Fibroblast of skin of left biceps (primary cell): ENCODE results near the gene CACNA2D3.

Experiments used
- DNase-seq, 2 experiments: peaks; one replicate each; pipeline ENCODE4 v3.0.0-alpha.2; 2013; ENCODE audit warnings: low read depth in 2 of 2

The CACNA2D3 gene

DNA sequence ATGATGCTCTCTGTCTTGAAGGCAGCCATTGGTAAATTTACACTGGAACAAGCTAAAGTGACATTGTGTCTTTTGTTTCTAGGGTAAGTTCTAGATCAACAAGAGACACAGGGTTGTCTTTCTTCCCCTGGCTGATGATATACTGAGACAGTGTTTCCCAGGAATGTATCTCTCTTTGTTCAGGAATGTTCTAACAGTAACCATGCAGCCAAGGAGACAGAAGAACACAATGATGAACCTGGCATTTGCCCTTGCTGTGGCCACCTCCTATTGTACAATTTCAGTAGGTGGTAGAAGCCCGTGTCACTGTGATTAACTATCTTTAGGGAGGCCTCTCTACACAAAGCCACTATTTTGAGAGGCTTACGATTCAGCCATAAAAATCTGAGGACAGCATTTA, 674.8 kb downstream of the CACNA2D3 start:
- DNase-seq: no peak

DNA sequence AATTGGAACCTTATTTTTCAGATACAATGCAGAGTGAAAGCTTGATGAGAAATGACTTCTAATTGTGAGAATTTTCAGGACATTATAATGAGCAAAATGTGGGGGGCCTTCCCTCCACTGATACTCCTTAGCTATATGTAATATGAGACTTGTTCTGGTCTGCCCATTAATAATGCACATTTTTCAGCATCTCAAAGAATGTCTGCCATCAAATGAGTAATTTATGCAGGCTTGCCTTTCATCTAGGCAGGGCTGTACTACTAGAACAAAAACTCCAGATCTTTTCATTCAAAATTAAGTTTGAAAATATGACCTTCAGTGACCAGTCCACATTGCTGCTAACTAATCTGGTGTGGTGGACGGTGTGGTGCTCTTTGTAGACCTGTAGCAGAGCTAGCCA, 678.1 kb downstream of the CACNA2D3 start:
- DNase-seq: no peak

DNA sequence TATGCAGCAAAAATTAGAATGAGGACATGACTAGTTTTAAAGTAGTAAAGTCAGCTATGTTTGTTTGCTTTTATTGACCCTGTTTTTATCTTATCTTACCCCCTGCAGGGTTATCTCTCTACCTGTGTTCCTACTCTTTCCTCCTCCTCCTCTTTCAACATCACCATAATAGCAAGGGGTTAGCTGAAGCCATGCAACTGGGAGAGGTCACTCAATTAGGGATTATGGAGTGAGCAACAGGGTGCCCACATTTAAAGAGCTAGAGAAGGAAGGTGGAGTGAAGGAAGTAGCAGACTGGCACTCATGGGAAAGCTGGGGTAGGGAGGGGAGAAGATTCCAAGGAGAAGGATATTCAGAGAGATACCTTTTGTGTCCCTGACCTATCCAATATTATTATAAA, 679.6 kb downstream of the CACNA2D3 start:
- no peak for DNase-seq

DNA sequence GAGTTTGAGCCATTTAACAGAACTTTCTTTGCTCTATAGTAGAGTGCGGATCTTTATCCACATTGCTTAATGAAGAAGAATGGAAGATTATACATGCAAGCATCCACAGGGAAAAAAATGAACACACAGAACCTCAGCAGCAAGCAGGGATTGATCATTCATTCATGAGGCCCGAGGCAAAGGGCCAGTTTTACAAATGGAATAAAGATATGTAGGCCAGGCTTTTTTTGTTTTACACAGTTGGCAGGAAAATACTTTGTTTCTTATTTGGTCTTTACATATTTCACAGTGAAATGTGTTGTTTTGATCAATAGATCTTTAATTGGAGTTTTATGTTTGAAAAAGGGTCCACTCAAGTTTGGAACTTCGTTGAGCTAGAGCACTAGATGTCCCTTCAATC, 688.0 kb downstream of the CACNA2D3 start:
- DNase-seq: no peak

DNA sequence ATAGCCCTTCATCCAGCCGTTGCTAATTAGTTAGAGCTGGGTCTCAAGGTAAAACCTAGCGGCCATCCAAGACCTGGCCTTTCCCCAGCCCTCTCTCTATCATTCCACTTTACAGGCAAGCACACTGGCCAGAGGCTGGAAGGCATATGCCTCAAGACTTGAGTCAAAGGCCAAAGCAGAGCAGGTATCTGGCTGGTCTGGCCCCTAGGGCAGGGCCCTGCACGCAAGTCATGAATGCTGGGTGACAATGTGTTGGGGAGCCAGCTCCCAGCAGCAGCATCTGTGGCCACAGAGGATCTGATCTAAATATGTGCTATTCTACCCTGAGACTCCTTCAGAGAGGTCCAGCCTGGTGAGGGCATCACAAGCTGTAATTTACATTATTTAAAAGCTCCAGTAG, 691.9 kb downstream of the CACNA2D3 start:
- DNase-seq: no peak

DNA sequence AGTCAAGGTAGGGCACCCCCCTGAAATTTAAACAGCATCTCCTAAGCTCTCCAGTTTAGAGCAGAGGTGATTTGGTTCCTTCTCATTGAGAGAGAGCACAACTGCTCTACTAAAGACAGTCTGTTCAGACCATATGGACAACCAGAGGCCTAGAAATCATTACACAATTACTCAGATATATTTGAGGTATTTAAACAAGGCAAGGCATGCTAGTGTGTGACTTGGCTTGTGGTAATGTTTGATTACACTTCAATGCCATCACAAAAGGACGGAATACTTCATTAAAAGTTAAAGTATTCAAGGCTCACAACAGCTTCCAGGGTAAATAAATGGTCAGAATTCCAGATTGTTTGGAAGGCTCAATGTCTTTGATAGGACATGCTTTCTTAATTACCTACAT, 695.3 kb downstream of the CACNA2D3 start:
- DNase-seq: peak in 1 of 2 experiments; percentile 54

DNA sequence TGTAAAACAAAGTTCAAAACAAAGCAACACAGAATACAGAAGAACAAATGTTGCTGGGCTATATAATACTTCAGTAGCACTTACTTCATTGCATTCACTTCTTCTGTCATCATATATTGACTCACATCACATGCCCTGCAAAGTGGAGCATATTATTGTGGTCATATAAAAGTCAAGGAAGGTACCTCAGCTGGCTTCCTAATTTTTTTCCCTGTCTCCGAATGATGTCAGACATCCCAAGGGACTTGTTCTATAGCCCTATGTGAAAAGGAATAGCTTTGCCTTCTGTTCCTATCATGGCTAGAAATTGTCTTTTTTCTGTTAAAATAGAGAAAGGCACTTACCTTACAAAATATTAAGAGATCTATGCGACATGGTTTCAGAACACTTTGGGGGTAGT, 696.1 kb downstream of the CACNA2D3 start:
- DNase-seq: no peak

DNA sequence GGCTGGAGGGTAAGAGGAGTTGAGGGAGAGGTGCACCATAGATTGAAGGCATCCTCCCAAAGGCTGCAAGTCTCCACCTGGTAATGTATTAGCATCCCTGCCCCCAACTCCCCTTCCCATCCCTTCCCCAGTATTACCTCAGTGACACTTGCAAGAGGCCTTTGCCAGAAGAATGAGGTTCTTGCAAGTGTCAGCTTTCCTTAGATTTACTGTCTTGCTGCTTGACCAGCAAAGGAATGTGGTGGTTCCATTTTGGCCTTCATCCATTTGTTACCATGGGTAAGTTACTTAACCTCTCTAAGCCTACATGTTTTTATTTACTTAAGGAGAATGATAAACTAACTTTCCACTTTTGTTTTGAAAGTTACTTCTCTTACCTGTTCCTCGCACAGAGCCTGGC, 696.6 kb downstream of the CACNA2D3 start:
- DNase-seq: no peak

DNA sequence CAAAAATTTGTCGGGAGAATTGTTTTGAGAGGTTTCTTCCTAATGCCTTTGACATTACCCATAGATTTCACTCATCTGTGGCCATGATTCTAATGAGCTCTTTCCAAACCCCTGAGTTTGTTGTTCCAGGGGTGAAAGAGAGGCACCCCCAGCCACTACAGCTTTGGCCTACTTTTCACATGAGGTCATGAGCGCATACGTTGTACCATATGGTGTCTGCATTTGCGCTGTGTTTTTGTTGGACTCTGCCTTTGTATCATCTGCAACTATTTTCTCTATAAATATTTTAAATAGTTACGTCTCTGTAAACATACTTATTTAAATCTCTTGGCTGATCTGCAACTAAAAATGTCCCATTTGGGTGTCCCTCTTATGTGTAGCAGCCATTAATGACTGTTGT, 697.6 kb downstream of the CACNA2D3 start:
- peak; percentile 64 to 66 for DNase-seq

DNA sequence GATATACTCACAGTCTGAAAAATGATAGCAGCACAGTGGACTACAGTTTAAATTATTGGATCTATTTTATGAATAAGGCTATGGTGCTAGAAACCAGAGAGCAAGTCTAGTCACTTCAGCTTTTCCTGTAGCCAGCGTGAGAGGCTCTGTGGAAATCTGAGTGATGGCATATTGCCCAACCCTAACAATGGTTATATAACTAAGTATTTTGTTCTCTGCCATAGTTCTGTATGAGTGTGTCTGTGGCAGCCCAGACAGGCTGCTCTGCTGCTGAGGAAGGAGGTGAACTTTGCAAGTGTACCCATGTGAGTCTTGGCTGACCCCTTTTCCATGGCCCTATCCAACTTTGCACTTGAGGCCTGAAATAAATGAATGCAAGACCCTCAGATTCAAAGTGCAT, 699.9 kb downstream of the CACNA2D3 start:
- no peak for DNase-seq

DNA sequence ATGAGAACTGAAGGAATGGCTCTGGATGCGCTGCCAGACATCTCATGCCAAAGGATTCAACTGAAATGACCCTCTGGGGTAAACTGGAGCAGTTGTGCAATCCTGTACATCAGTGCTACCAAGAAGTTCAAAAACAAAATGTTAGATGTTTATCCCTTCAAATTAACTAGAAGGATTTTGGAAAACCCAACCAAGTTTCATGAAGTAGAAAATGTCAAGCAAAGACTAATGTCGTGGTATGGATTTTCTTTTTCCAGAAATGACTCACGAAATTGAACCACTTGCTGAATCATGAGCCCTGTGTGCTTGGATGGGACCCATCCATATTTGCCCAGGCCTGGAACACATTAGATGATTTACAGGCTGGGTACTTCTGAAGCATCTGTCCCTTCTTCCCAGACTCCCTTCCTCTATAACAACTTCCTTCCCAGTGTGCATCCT, 703.9 kb downstream of the CACNA2D3 start:
- no peak for DNase-seq

DNA sequence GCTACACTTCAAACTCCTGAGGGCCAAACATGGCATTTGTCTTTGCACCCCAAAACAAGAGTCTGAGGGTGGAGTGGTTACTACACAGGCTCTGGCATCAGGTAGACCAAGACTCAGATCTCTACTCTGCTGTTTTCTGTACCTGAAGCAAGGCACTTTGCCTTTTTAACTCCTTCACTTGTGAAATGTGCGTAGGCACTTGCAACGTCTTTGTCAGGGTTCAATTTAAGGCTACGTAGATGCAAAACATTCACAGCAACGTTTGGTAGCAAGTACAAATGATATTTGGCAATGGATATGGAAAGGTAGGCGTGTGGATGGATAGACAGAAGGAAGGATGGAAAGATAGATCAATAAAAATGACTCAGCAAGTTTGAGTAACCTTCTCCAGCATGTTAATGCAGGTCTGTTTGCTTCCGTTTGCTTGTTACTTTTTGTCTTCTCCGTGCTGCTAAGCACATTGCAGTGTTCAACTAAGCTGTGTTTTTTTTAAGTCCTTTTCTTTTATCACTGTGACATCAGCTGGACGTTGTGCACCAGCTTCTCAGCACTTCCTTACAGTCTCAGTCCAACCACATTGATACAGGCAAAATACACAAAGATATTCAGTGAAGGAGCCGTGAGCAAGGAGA, 704.8 kb downstream of the CACNA2D3 start:
- no peak for DNase-seq

DNA sequence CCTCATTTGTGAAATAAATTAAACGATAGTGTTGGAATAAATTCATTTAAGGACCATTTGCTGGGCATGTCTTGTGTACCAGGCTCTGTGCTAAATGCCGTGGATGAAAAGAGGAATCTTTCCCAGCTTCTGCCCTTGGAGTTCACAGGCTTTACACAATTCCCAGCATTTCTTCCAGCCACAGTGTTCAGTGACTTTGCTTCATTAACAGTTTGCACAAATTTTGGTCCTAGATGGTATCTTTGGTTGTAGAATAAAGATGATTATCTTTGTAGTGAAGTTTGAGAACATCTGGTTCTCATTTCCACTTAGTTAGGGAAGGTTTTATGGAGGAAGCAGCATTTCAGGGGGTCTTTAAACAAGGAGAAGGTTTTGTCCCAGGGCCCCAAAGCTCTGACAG, 705.4 kb downstream of the CACNA2D3 start:
- DNase-seq: no peak

DNA sequence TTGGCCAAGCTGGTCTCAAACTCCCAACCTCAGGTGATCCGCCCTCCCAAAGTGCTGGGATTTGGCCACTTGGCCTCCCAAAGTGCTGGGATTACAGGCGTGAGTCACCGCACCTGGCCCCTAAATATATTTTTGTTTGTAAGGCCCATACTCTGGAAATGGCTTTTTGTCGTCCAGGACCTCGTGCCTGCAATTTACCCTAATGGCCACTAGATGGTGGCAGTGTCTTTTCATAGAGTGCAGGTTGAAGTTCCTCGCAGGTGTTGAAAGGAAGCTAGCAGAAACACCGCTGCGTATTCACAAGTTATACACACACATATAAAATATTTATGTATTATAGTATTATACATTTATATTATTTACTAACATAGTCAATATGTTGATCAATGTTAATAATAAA, 708.3 kb downstream of the CACNA2D3 start:
- DNase-seq: no peak

DNA sequence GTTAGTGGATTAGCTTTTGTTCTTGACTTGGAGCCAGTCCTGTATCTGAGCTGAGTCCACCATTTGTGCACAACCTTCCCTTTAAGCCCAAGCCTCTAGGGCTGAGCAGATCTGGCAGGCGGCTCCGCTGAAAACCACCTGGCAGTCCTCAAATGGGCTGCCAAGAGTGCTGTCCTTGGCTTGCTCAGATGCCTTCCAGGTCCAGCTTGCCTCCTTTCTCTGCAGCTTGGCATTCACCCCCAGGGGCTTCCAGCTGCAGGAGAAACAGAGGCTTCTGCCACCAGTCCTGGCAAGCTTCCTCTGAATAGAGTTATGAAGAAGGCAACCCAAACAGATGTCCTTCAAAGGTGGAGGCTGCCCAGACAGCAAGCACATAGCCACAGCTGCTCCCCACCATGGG, 708.8 kb downstream of the CACNA2D3 start:
- no peak for DNase-seq

DNA sequence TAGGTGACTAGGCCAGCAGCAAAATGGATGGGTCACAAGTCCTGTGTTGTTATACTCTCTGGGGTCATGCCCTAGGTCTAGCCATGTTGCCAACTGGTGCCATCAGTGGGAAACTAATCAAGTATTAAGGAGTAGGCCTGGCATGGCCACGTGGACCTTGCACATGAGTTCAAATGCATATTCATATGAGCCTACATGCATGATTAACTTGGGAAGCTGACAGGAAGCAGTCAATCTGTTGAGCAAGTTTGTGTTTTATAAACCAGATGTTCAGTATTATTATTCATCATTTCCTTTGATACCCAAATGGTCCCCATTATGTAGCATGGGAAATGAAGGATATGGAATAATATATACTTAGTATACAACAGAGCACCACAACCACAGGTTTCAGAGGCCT, 710.5 kb downstream of the CACNA2D3 start:
- DNase-seq: no peak

DNA sequence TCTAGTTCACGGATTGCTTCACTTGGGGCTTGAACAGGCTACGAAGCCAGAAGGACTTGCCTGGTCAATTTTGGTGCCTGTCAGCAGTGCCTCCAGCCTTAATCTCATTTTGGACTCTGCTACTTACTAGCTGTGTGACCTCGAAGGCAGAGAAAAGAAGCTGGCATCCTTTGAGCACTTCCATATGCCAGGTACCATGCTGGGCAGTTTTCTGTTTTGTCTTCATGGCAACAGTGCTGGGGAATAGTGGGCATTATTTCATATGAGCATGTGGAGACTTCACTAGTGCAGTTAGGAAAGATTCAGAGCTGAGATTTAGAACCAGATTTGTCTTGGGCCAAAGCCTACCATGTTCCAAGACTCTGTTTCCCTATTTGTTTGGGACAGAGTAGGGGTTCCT, 713.3 kb downstream of the CACNA2D3 start:
- DNase-seq: no peak

DNA sequence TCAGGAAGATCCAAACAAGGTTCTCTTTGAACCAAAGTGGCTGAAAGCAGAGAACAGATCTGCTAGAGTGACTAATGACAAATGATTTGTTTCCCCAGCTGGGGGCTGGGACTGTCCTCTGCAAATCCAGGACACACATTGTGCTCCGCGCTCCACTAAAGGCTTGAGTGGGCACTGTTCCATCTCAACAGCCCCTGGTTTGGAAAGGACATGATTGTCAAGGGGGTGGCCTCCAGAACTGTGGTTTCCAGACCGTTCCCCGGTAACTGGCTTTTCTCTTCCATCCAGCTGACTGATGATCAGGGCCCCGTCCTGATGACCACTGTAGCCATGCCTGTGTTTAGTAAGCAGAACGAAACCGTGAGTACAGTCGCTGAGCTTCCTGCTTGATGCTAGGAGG, 714.5 kb downstream of the CACNA2D3 start:
- DNase-seq: no peak

DNA sequence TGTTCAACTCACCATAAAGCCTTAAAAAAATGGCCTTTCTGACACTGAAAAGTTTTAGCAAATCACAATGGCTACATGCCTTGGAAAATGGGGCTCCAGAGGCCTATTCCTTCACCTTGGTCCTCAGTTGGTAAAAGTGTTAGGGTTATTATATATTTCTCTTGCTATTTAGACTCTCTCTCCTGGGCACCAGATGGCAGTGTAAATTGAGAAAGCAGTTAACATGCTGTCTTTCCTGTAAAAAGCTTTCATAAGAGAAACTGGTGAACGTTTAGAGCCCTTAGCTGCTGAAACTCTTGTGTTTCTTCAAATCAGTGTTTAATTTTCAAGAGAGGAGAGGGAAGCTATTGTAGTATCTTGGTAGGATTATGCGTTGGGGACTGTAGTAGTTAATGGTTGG, 715.6 kb downstream of the CACNA2D3 start:
- no peak for DNase-seq

DNA sequence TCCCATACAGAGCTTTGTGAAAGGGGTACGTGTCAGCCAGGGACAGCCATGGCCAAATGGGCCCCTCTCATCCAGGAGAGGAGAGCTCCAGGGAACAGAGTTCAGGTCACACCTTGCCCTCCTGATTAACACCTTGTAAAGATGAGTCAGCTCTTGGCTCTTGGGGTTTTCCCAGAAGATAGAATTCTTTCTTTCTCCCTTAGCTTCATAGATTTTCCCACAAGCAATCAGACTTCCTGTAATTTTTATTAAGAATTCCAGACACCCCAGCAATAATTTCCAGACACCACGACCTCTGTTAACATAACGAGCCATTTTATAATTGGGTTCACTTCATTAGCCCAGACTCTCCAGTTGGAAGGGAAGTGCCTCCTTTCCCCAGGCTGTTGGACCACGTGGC, 719.1 kb downstream of the CACNA2D3 start:
- no peak for DNase-seq

DNA sequence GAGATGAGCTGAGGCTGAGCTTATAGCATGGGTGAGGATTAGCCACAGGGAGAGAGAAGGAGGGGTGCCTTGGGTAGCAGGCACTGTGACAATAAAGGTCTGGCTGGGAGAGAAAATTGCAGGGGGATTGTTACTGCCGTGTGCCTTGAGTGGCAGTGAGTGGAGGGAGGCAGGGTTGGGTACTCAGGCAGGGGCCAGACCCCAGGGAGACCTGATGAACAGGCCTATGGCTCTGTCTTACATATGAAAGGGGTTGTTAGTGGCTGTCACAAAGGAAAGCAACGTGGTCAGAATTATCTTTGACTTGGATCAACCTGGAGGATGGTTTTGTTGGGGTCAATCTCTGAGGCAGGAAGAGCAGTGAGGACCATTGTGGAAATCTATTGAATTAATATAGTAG, 721.0 kb downstream of the CACNA2D3 start:
- DNase-seq: no peak

DNA sequence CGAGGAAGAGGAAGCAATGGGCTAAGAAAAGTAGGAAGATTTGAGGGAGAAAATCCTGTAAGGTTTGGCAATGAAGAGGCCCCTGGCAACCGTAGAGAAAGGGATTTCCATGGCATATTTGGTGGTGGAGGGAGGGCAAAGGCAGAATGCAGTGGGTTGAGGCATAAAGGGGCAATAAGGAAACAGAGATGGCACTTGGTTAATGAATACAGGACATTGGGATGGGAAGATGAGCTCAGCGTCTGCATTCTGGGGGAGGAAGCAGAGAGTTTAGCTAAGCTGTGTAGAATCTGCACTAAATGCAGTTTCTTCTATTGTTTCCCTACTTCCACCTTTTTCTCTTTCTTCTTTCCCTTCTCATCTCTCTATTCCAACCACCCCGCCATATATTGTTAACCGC, 721.9 kb downstream of the CACNA2D3 start:
- no peak for DNase-seq

DNA sequence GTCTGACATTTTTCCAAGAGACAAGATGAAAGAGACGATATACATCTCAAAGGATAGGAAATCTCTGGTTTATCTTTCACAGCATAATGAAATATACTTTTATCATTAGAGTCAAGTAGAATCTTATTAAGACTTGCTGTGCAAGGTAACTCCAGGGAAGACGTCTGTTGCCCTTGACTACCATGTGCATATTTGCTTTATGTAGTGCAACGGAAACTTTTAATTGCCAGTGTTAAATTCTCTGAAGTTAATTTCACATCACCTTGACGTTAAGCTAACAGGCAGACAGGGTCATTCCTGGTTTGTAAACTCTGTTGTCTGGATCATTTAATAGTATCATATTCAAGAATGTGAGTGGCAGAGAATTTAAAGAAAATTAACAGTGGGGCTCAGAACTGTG, 722.7 kb downstream of the CACNA2D3 start:
- DNase-seq: no peak

DNA sequence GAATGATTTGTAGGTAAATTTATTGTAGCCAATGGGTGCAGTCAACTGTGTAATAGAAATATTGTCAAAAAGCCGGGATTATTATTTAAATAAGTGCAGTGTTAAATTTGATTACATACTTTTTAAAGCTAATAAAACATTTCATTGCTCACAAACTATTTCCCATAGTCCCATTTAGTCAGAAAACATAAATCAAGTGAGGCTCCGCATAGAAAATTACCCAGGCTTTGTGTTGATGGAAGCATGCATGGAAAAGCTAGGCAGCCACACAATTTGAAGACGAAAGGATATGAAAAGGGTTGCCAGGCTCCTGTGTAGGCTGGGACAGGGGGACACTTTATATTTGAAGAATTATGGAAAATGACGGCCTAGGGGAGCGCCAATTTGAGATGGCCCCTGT, 723.2 kb downstream of the CACNA2D3 start:
- DNase-seq: no peak

DNA sequence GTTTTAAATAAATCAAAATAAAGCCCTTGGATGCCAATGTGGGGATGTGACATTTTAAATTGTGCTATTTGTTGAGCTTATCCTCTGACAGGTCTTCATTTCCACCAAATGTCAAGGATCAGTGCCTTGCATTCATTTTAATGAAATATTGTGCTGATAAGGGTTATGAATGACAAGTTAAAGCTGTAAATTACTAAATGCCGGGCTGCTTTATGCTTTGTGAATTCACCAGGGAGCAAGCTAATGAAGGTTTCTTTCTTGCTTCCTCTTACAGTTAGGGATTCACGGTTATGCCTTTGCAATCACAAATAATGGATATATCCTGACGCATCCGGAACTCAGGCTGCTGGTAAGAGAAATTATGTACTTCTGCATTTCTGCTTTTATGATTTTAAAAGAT, 723.8 kb downstream of the CACNA2D3 start:
- no peak for DNase-seq
